Measurements from ENCODE around the gene CLCNKA.

The CLCNKA gene

DNA sequence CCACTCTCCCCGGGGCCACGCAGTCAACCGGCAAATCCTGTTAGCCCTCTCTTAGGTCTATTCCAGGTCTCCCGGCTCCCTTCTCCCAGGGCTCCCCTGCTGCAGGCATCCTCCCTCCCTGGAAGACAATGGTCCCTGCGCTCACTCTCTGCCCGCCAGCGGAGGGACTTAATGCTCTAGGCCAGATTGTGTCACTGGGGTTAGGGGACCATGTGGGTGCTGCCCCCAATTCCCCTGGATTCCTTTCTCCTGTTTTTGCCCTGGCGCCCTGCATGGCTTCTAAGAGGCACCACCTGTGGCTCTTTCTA lies 43.4 kb downstream of the CLCNKA start:
- DNase-seq, result no peak

GRCh38 chr1:16066245-16066644 lies 44.4 kb downstream of the CLCNKA start:
- no peak for DNase-seq

- DNase-seq, result no peak
Observed at GRCh38 chr1:16067127-16067768, 45.4 kb downstream of the CLCNKA start.

DNA sequence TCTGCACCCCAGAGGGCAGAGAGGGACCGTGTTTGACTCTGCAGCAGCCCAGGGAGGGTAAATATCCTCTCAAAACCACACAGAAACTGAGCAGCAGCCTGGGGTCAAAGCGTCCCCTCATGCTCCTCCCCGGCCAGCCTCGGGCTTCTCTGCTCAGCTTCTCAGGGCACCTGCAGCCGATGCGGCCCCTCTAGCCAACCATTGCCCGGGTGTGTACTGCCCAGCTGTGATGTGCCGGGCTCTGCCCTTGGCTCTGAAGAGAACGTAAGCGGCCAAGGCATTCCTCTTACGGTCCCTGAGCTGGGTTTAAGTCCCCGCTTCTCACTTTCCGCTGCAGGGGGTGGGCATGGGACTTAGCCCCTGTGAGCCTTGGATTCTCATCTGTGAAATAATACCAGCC lies 46.1 kb downstream of the CLCNKA start:
- no peak for DNase-seq

DNA sequence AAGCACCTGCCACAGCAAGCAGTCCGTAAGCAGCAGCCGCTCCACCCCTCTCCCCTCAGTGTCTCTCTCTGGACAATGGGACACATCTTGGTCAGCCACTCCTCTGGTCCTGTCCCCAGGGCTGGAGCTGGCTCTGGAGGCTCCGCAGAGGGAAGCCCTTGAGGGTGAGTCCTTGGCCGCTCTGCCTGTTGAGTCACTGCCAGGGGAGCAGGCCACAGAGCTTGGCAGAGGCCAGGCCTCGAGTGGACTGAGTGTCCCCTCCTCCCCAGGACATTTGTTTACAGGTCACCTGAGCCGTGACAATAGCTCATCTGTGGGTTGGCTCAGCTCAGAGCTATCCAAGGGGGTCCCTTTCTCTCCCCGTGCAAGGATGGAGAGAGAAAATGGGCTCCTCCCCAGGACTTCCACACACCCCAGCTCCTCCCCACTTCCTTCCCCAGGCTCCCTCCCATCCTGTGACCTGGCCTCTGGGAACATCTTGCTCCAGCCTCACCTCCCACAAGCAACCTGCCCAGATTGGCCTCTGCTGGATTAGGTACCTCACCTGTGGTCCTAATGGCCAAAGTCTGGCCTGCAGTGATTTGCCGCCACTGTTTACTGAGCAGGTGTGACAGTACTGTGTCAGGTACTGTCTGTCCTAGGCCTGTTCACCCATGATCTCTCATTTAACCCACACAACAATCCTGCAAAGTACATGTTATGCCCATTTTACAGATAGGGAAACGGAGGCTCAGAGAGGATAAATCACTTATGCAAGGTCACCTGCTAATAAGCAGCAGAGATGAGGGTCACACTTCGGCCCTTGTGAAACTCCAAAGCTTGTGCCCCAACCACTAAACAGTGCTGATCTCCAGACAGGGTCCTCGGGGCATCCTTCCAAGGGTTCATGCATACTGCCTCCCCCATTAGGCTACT lies 46.8 kb downstream of the CLCNKA start:
- no peak for DNase-seq

DNA sequence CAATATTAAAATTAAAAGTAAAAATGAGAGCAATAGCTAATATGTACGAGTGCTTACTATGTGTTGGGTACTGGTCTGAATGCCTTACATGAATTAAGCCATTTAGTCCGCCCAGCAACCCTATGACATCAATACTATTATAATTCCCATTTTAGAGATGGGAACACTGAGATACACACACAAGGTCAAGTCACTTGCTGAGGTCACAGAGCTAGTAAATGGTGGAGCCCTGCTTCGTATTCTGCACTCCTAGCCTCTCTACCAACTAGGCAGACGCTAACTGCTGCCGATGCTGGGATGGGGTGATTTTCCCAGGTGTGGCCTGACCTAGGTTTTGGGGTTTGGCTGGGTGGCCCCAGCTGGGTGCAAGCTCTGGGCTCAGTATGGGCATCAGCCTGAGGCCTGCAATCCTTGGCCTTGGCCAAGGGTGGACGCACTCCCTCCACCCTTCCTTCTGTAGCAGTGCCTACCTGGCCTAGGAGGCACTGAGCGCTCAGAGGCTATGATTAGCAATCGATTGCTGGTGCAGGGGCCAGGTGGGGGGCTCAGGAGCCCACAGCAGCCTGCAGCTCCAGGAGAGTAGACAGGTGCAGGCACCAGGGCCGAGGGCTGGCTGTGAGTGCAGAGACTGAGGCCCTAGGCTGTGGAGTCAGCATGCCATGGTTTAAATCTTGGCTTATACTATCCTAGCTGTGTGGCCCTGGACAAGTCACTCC lies 49.0 kb downstream of the CLCNKA start:
- no peak for DNase-seq

GRCh38 chr1:16071614-16072013 lies 49.8 kb downstream of the CLCNKA start:
- DNase-seq, result no peak

- DNase-seq, result no peak
Observed at GRCh38 chr1:16072095-16072494, 50.3 kb downstream of the CLCNKA start.

- DNase-seq, result no peak
Observed at GRCh38 chr1:16072616-16073484, 51.0 kb downstream of the CLCNKA start.

- DNase-seq, result no peak
Observed at GRCh38 chr1:16073490-16074119, 51.8 kb downstream of the CLCNKA start, which contains the start of gene FAM131C. Gene FAM131C, minus strand, starts transcription at chr1:16073651. Its CDS starts 209 bp downstream, at chr1:16073442.

- no peak for DNase-seq
Observed at GRCh38 chr1:16074217-16074616, 52.4 kb downstream of the CLCNKA start.

GRCh38 chr1:16075337-16076030 lies 53.6 kb downstream of the CLCNKA start:
- no peak for DNase-seq

DNA sequence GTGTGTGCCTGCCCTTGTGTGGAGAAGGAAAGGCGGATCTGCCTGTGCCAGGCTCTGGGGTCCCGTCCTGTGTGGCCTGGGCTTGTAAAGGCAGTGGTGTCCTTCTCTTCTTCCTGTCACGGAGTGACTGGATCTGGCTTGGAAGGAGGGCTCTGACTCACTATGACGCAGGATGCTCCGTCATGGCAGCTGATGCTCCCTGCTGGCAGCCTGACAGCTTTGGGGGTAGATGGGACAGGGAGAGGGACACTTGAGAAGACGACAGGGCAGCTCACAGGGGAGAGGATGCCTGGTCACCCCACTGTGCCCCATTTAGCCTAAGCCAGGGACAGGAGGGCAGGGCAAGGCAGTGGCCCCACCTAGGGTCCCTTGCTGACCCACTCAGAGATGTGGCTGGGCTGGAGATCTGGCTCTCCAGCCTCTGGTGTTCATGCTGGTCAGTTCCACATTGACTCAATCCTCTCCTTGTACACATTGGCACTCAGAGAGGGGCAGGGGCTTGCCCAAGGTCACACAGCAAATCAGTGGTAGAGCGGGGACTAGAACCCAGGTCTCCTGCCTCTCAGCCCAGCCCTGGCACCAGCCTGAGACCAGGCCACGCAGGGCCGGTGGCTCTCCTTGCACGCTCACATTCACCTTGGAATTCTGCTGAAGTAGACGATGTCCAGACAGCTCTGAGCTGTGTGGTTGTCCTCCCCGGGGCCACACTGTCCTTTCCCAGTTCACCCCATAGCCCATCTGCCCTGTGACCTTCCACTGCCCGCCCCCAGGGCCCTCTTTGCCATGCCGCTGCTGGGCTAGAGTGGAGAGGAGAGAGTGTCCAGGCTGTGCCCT lies 54.4 kb downstream of the CLCNKA start:
- DNase-seq, result no peak

DNA sequence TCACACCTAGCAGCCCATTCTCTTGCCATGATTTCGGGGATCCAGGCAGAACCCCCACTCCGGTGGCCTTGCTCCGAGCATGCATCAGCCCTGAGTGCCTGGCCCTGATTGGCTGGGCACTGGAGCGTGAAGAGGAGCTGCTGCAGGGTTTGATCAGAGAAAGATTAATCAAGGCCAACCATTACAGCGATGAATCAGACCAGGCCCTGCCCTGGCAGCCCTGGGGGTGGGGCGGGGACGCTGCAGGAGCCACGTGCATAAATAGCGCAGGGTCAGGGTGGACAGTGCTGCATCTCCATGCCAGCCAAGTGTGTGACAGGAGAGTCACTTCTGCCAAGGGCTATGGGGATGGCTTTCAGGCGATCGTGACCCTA lies 55.0 kb downstream of the CLCNKA start:
- DNase-seq, result no peak

GRCh38 chr1:16077406-16078245 lies 55.8 kb downstream of the CLCNKA start:
- DNase-seq, result no peak

DNA sequence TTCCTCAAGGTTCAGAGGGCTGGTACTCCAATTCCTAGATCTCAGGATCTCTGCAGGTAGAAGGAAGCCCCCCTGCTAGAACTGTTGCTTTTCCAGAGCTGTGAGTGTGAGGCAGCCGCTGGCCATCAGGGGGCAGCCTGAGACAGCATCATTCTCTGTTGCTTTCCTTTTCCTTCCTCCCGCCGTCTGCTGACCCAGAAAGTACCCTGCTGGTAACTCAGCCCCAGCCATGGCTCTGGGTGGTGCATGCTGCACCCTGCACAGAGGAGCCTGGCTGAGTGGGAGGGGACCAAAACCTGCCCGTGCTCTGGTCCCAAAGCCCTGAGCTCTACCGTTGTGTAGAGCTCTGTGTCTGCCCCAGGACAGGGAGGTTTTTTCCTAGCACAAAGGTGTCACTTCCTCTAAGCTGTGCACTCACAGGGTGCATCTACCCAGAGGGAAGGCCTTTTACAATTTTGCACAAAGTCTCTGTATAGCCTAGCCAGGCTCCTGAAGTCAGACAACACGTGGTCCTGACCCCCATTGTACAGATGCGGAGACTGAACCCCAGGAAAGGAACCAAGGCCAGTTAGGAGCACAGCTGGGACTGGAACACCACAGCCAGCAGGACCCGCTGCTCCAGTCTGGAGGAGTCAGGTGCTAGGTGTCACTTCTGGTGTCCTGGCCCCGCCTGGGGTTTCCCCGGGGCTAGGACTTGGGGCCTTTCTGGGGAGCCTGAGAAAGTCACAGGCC lies 57.3 kb downstream of the CLCNKA start:
- no peak for DNase-seq

GRCh38 chr1:16080422-16081150 lies 58.8 kb downstream of the CLCNKA start:
- DNase-seq, result no peak

DNA sequence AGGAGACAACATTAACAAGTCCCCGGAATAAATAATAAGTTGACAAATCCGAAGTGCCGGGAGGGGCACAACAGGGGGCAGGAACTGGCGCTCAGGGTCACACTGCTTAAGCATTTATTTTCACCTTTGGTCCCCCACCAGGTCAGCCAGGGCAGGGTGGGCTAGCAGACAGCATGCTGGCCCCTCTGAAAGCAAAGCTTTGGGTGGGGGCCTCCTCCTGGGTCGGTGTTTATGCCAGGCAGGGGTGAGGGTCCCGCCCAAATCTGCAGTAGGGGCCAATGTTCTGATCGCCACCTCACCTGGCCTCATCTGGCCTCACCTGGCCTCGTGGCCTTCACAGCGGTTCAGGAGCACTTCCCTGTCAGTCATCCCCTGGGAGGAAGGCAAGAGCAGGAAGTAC lies 59.8 kb downstream of the CLCNKA start:
- no peak for DNase-seq
